ENCODE results near the gene LETM1.
A peak's percentile ranks its signal among the peaks of the same experiment; 100 is the strongest.

Gene LETM1

DNA sequence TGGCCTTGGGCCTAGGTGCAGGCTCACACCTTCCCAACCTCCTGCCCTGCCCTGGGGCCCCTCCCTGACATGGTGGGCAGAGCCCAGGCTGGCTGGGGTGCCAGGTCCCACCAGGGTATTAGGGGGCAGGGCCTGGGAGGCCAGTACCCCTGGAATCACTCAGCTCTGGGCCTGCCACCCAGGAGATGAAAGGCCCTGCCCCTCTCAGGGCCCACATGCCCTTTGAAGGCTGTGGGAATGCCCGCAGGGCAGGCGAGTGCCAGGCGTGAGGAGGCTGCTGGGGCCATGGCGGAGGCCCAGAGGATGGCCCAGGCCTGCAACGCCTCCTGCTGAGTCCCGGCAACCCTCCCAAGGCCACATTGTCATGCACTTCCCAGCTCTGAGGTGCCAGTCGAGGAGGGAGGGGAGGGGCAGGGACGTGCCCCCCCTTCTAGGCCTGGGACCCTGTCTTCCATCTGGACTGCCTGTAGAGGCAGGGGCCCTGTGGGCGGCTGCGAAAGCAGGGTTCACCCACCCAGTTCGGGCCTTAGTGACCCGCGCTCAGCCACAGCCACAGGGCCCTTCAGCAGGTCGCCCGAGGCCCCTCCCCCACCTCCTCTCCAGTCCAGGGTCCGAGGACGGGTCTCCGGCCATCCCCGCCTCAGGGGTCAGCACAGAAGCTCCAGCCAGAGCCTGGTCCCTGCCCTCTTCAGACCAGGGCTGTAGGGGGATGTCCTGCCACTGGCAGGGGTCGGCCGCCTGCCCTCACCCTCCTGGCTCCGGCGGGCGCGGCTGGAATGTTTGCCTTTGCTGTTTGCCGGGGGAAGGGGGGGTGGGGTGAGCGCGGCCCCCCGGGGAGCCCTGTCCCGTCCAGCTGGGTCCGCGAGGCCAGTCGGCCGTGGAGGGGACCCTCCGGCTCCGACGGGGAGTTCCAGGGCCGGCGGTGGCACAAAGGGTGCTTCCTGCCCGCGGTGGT is 89.6 kb downstream of the LETM1 start:
- Histone ChIP-seq H3K4me3 (ENCODE audit: low read depth, low read length) (no peak overlapping the region), H3K18ac (ENCODE audit: low read length) (no peak overlapping the region), H3K79me2 (ENCODE audit: control insufficient read depth, insufficient read depth, low read length, poor library complexity) (no peaks in the 10 kb centered on the region), H3K27me3 (ENCODE audit: insufficient read depth, low read length) (no peaks in the 10 kb centered on the region), H3K27ac (ENCODE audit: low read depth, low read length) (no peak overlapping the region), H3K79me1 (ENCODE audit: low read length) (no peaks in the 10 kb centered on the region), H4K91ac (ENCODE audit: low read depth, low read length) (no peak overlapping the region), H2AK5ac (ENCODE audit: low read length) (no peak overlapping the region), H2BK12ac (ENCODE audit: low read length) (peak overlapping the region; percentile 54), H2BK120ac (ENCODE audit: insufficient read depth, low read length, poor library complexity) (peak overlapping the region; percentile 34), H3K9ac (ENCODE audit: low read length) (no peak overlapping the region), H2AFZ (ENCODE audit: insufficient read depth, low read length, poor library complexity) (no peak overlapping the region), H3K14ac (ENCODE audit: low read length) (peak overlapping the region; percentile 15), H4K12ac (ENCODE audit: low read depth, low read length) (no peak overlapping the region), H3K23ac (ENCODE audit: low read length) (no peak overlapping the region), H3K4me1 (ENCODE audit: control insufficient read depth in 1 of 2, insufficient read depth in 2 of 2, low read length in 2 of 2) (peaks cover 21 to 22% of the 10 kb centered on the region in 2 experiments), H3K4me2 (ENCODE audit: low read length) (peak overlapping the region; percentile 65), H3K4ac (ENCODE audit: low read depth, low read length) (no peak overlapping the region), H4K8ac (ENCODE audit: low read depth, low read length) (peak overlapping the region; percentile 50), H3K9me3 (ENCODE audit: insufficient read depth, low read depth, low read length) (no peaks in the 10 kb centered on the region), H3K36me3 (ENCODE audit: control insufficient read depth in 1 of 2, insufficient read depth in 2 of 2, low read length in 2 of 2) (no peaks in the 10 kb centered on the region), H2BK5ac (ENCODE audit: low read depth, low read length, poor library complexity) (no peak overlapping the region)
- DNase-seq = no peak
- WGBS (ENCODE audit: extremely low coverage, insufficient coverage, insufficient read length) = no CpG with 5 or more reads among the region's 41 CpGs

- Histone ChIP-seq H3K4ac (ENCODE audit: low read depth, low read length) (no peak overlapping the region), H4K91ac (ENCODE audit: low read depth, low read length) (no peak overlapping the region), H3K4me3 (ENCODE audit: low read depth, low read length) (no peak overlapping the region), H3K18ac (ENCODE audit: low read length) (no peak overlapping the region), H3K27me3 (ENCODE audit: insufficient read depth, low read length) (no peaks in the 10 kb centered on the region), H3K36me3 (ENCODE audit: control insufficient read depth in 1 of 2, insufficient read depth in 2 of 2, low read length in 2 of 2) (no peaks in the 10 kb centered on the region), H3K9ac (ENCODE audit: low read length) (no peak overlapping the region), H3K4me1 (ENCODE audit: control insufficient read depth in 1 of 2, insufficient read depth in 2 of 2, low read length in 2 of 2) (peaks cover 18 to 22% of the 10 kb centered on the region in 2 experiments), H3K79me1 (ENCODE audit: low read length) (no peaks in the 10 kb centered on the region), H3K9me3 (ENCODE audit: insufficient read depth, low read depth, low read length) (no peaks in the 10 kb centered on the region), H2BK120ac (ENCODE audit: insufficient read depth, low read length, poor library complexity) (no peak overlapping the region), H2BK5ac (ENCODE audit: low read depth, low read length, poor library complexity) (no peak overlapping the region), H3K14ac (ENCODE audit: low read length) (no peak overlapping the region), H3K4me2 (ENCODE audit: low read length) (no peak overlapping the region), H2AFZ (ENCODE audit: insufficient read depth, low read length, poor library complexity) (no peak overlapping the region), H3K79me2 (ENCODE audit: control insufficient read depth, insufficient read depth, low read length, poor library complexity) (no peaks in the 10 kb centered on the region), H2AK5ac (ENCODE audit: low read length) (no peak overlapping the region), H4K8ac (ENCODE audit: low read depth, low read length) (no peak overlapping the region), H4K12ac (ENCODE audit: low read depth, low read length) (no peak overlapping the region), H2BK12ac (ENCODE audit: low read length) (no peak overlapping the region), H3K23ac (ENCODE audit: low read length) (no peak overlapping the region), H3K27ac (ENCODE audit: low read depth, low read length) (no peak overlapping the region)
- no CpG with 5 or more reads among the region's 10 CpGs for WGBS (ENCODE audit: extremely low coverage, insufficient coverage, insufficient read length)
- DNase-seq = no peak
These were observed 90.4 kb downstream of the LETM1 start for GRCh38 chr4:1765409-1766072.

GRCh38 chr4:1764670-1765069 is 91.3 kb downstream of the LETM1 start:
- Histone ChIP-seq H3K36me3 (ENCODE audit: control insufficient read depth in 1 of 2, insufficient read depth in 2 of 2, low read length in 2 of 2) (no peaks in the 10 kb centered on the region), H3K23ac (ENCODE audit: low read length) (no peak overlapping the region), H4K12ac (ENCODE audit: low read depth, low read length) (no peak overlapping the region), H2AFZ (ENCODE audit: insufficient read depth, low read length, poor library complexity) (no peak overlapping the region), H3K4ac (ENCODE audit: low read depth, low read length) (no peak overlapping the region), H3K79me1 (ENCODE audit: low read length) (no peaks in the 10 kb centered on the region), H3K4me1 (ENCODE audit: control insufficient read depth in 1 of 2, insufficient read depth in 2 of 2, low read length in 2 of 2) (peaks cover 18 to 22% of the 10 kb centered on the region in 2 experiments), H2BK12ac (ENCODE audit: low read length) (no peak overlapping the region), H3K4me2 (ENCODE audit: low read length) (no peak overlapping the region), H3K27me3 (ENCODE audit: insufficient read depth, low read length) (no peaks in the 10 kb centered on the region), H3K4me3 (ENCODE audit: low read depth, low read length) (no peak overlapping the region), H3K14ac (ENCODE audit: low read length) (no peak overlapping the region), H3K9me3 (ENCODE audit: insufficient read depth, low read depth, low read length) (no peaks in the 10 kb centered on the region), H2BK5ac (ENCODE audit: low read depth, low read length, poor library complexity) (no peak overlapping the region), H3K79me2 (ENCODE audit: control insufficient read depth, insufficient read depth, low read length, poor library complexity) (no peaks in the 10 kb centered on the region), H2AK5ac (ENCODE audit: low read length) (no peak overlapping the region), H2BK120ac (ENCODE audit: insufficient read depth, low read length, poor library complexity) (no peak overlapping the region), H4K91ac (ENCODE audit: low read depth, low read length) (no peak overlapping the region), H3K9ac (ENCODE audit: low read length) (no peak overlapping the region), H4K8ac (ENCODE audit: low read depth, low read length) (no peak overlapping the region), H3K27ac (ENCODE audit: low read depth, low read length) (no peak overlapping the region), H3K18ac (ENCODE audit: low read length) (no peak overlapping the region)
- DNase-seq = no peak
- WGBS (ENCODE audit: extremely low coverage, insufficient coverage, insufficient read length) = no CpG with 5 or more reads among the region's 9 CpGs

GRCh38 chr4:1763550-1764080 is 92.3 kb downstream of the LETM1 start:
- Histone ChIP-seq H2AK5ac (ENCODE audit: low read length) (no peak overlapping the region), H3K36me3 (ENCODE audit: control insufficient read depth in 1 of 2, insufficient read depth in 2 of 2, low read length in 2 of 2) (no peaks in the 10 kb centered on the region), H4K91ac (ENCODE audit: low read depth, low read length) (no peak overlapping the region), H2BK120ac (ENCODE audit: insufficient read depth, low read length, poor library complexity) (no peak overlapping the region), H2AFZ (ENCODE audit: insufficient read depth, low read length, poor library complexity) (no peak overlapping the region), H2BK12ac (ENCODE audit: low read length) (no peak overlapping the region), H3K9ac (ENCODE audit: low read length) (no peak overlapping the region), H3K27ac (ENCODE audit: low read depth, low read length) (no peak overlapping the region), H3K27me3 (ENCODE audit: insufficient read depth, low read length) (no peaks in the 10 kb centered on the region), H3K79me1 (ENCODE audit: low read length) (no peaks in the 10 kb centered on the region), H3K14ac (ENCODE audit: low read length) (no peak overlapping the region), H3K4me2 (ENCODE audit: low read length) (no peak overlapping the region), H3K18ac (ENCODE audit: low read length) (no peak overlapping the region), H4K8ac (ENCODE audit: low read depth, low read length) (no peak overlapping the region), H3K4ac (ENCODE audit: low read depth, low read length) (no peak overlapping the region), H3K23ac (ENCODE audit: low read length) (no peak overlapping the region), H3K4me3 (ENCODE audit: low read depth, low read length) (no peak overlapping the region), H3K79me2 (ENCODE audit: control insufficient read depth, insufficient read depth, low read length, poor library complexity) (no peaks in the 10 kb centered on the region), H4K12ac (ENCODE audit: low read depth, low read length) (no peak overlapping the region), H3K4me1 (ENCODE audit: control insufficient read depth in 1 of 2, insufficient read depth in 2 of 2, low read length in 2 of 2) (peaks cover 14 to 16% of the 10 kb centered on the region in 2 experiments), H3K9me3 (ENCODE audit: insufficient read depth, low read depth, low read length) (no peaks in the 10 kb centered on the region), H2BK5ac (ENCODE audit: low read depth, low read length, poor library complexity) (no peak overlapping the region)
- no CpG with 5 or more reads among the region's 36 CpGs for WGBS (ENCODE audit: extremely low coverage, insufficient coverage, insufficient read length)
- DNase-seq = peak in 1 of 2 donors; percentile 32
